Measurements from ENCODE around the gene PLG.
"Not testable (repeated sequence)": the region's sequence is repeated elsewhere in the genome, so short reads cannot be mapped to it uniquely, and the experiment has no call there.

The PLG gene

GRCh38 chr6:160704688-160705087 lies 2.6 kb downstream of the PLG start:
- DNase-seq (ENCODE audit: low read depth, low spot score) = not testable (repeated sequence)

- DNase-seq (ENCODE audit: low read depth, low spot score) = not testable (repeated sequence)
These were observed 6.9 kb downstream of the PLG start for GRCh38 chr6:160708993-160709392.

DNA sequence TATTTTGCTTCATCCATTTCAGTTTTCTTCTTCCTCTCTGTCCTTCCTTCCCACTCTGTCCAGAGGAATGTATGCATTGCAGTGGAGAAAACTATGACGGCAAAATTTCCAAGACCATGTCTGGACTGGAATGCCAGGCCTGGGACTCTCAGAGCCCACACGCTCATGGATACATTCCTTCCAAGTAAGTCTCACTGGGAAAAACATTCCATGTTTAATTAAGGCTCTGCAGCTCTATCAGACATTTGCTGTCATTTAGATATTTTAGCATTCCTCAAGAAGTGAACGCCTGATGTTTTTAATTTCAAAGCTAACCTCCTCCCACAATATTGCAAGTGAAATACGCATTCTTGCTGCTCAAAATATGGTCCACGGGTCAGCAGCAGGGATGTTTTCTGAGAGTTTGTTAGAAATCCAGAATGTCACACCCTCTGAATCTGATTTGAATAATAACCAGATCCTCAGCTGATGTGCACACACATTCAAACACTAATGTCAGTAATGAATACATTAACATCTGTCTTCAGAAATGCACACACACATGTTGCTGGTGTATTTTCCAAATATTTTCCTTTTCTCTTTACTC lies 12.8 kb downstream of the PLG start:
- DNase-seq (ENCODE audit: low read depth, low spot score) = no peak

GRCh38 chr6:160730911-160731310 lies 28.9 kb downstream of the PLG start:
- DNase-seq (ENCODE audit: low read depth, low spot score) = no peak

DNA sequence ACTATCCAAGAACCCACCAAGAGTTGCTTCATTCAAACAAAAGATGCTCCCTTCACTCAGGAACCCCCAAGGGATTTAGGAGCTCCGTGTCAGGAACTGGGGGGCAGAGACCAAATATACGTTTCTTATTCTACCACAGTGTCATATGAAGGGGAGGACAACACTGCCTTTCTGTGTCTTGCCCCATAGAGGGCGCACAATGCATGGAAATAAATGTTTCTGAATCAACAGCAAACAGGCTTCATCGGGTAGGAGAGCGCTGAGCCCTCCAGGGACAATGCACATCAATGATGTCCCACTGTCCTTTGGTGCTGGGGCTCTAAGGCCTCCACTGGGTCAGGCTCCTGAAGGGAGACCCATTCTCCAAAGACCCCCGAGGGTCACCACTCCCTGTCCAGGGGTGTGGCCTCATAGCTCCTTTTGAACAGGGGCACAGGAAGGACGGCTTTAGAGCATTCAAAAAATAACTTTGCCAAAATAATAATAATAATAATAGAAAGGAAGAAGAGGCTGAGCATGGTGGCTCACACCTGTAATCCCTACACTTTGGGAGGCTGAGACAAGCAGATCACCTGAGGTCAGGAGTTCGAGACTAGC lies 31.1 kb downstream of the PLG start:
- DNase-seq (ENCODE audit: low read depth, low spot score) = peak; percentile 7

GRCh38 chr6:160734627-160735026 lies 32.6 kb downstream of the PLG start:
- DNase-seq (ENCODE audit: low read depth, low spot score) = no peak

- DNase-seq (ENCODE audit: low read depth, low spot score) = no peak
These were observed 33.5 kb downstream of the PLG start for GRCh38 chr6:160735523-160735922.

GRCh38 chr6:160737934-160738333 lies 35.9 kb downstream of the PLG start:
- DNase-seq (ENCODE audit: low read depth, low spot score) = no peak

DNA sequence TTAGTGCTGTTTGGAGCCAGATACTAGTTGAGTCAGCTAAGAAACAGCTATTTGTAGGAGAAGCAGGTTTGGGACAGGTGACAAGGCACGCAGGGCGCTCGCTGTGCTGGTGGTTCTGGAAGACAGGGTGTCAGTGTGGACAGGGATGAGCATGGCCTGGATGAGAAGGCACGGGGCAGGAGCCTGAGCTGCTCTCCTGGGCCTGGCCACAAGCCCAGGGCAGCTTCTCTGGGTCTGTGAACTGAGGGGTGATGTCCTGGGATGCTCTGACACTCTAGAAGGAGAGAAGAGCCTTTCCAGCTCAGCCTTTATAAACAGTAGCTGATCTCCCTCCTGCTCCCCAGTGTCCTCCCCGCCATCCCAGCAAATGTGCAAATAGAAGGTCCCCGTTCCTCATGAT lies 37.9 kb downstream of the PLG start:
- DNase-seq (ENCODE audit: low read depth, low spot score) = no peak

DNA sequence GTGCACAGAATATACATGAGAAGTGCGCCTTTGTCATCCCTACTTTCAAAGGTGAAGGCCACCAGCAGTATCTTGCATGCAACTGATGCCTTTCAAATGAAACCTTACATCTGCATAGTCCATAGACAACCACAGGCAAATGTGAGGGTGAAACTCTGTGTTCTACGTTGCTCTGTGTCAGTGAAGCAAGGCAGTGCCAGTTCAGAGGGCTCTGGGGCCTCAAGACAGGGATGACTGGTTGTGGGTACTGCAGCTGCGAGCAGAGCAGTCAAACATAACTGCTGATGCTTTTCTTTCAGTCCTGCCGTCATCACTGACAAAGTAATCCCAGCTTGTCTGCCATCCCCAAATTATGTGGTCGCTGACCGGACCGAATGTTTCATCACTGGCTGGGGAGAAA lies 39.0 kb downstream of the PLG start:
- not testable (repeated sequence) for DNase-seq (ENCODE audit: low read depth, low spot score)

DNA sequence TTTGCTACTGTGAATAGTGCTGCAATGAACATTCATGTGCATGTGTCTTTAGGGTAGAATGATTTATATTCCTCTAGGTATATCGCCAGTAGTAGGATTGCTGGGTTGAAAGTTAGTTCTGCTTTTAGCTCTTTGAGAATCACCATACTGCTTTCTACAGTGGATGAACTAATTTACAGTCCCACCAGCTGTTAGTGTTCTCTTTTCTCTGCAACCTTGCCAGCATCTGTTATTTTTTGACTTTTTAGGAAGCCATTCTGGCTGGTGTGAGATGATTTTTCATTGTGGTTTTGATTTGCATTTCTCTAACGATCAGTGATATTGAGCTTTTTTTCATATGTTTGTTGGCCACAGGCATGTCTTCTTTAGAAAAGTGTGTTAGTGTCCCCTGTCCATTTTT lies 40.0 kb downstream of the PLG start:
- DNase-seq (ENCODE audit: low read depth, low spot score) = no peak

- DNase-seq (ENCODE audit: low read depth, low spot score) = no peak
These were observed 48.2 kb downstream of the PLG start for GRCh38 chr6:160750276-160750689.

DNA sequence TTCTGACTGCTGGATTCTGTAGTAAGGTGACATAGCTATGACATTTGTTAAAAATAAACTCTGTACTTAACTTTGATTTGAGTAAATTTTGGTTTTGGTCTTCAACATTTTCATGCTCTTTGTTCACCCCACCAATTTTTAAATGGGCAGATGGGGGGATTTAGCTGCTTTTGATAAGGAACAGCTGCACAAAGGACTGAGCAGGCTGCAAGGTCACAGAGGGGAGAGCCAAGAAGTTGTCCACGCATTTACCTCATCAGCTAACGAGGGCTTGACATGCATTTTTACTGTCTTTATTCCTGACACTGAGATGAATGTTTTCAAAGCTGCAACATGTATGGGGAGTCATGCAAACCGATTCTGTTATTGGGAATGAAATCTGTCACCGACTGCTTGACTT lies 51.2 kb downstream of the PLG start:
- not testable (repeated sequence) for DNase-seq (ENCODE audit: low read depth, low spot score)

- DNase-seq (ENCODE audit: low read depth, low spot score) = no peak
These were observed 53.1 kb downstream of the PLG start for GRCh38 chr6:160755165-160755564.

DNA sequence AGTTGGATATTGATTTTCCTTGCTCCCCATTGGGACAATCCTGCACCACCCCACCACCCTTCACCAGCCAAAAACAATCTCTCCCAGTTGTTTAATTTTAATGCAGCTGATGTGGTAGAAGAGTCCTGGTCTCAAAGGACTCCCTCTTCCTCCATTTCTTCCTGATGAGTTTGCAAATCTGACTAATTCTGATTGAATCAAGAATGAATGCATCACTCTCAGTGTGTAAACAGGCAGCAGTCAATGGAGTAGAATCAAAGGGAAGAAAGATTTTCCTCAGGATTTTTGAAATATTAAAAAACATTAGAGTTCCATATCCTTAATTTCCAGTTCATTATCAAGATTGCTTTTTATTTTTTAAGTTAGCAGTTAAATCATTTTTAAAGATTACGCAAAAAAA lies 54.0 kb downstream of the PLG start:
- no peak for DNase-seq (ENCODE audit: low read depth, low spot score)

DNA sequence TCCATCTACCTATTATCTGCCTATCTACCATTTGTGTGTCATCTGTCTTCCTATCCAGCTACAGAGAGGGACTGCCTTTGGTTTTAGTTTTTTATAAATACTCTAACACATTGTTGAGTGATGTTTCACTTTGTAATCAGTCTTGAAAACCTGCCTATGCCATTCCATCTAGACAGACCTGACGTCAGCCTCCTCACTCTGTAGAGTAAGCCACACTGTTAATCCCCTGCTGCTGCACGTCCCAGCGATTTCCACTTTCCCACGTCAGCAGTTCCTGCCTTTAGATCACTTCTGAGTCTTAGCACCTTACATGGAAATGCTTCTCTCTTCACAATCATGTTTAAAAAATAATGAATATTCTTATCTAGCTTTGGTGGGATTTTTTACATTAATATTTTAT lies 54.8 kb downstream of the PLG start:
- DNase-seq (ENCODE audit: low read depth, low spot score) = no peak

GRCh38 chr6:160764847-160765246 lies 62.8 kb downstream of the PLG start:
- DNase-seq (ENCODE audit: low read depth, low spot score) = no peak

GRCh38 chr6:160765412-160765811 lies 63.4 kb downstream of the PLG start:
- no peak for DNase-seq (ENCODE audit: low read depth, low spot score)

GRCh38 chr6:160766657-160766988 lies 64.6 kb downstream of the PLG start:
- DNase-seq (ENCODE audit: low read depth, low spot score) = no peak

DNA sequence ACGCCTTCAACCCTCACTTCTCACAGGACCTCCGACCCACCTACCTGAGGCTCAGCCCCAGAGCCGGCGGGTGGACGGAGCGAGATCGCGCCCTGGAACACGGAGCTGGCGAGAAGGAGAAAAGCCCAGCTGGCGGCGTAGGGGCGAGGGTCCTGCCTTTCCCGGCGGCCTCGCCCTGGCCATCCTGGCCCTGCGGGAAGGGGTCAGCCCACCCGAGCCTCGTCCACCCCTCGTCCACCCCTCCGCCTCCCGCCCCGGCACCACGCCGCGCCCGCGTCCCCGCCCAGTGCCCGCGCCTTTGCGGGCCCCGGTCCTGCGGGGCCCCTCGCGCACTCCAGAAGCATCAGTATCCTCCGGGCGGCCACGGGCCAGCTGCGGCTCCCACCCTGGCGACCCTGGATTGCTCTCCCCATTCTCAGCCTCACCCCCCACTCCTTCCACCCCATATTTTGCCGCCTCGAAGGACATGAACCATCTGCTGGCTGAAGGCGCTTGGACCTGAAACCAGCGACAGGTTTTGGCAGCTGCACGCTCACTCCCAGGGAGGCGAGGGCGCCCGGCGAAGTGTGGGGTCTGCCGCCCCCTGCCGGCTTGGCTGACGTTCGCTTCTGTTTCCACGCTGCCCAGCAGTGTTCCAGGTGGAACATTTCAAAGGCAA lies 65.1 kb downstream of the PLG start:
- DNase-seq (ENCODE audit: low read depth, low spot score) = no peak

GRCh38 chr6:160767647-160768019 lies 65.6 kb downstream of the PLG start:
- DNase-seq (ENCODE audit: low read depth, low spot score) = no peak

GRCh38 chr6:160768101-160768500 lies 66.1 kb downstream of the PLG start:
- DNase-seq (ENCODE audit: low read depth, low spot score) = no peak

DNA sequence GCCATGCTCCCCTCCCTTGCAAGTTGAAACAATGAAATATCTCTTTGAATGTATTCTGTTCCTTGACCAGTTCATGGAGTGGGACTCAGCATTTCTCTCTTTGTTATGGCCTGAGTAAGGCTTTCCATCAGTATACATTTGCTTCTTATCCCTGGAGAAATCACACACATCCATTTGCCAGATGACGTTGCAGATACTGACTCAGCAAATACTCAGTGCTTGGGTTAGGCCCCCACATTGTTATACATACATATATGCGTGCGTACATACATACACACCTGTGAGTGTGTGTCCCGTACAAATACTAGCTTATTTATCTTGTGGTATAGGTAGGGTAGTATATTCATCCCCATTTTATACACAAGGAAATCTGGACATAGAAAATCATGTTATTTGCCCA lies 72.4 kb downstream of the PLG start:
- DNase-seq (ENCODE audit: low read depth, low spot score) = no peak
